Fibroblast of pulmonary artery (primary cell): ENCODE data around the gene CLSTN2.

ENCODE experiments used
- DNase-seq: peaks from one replicate; pipeline ENCODE4 v3.0.0-alpha.2; 2010; ENCODE audit warnings: low read depth
- H3K4me3 ChIP-seq: replicated peaks from 2 replicates; pipeline ENCODE4 v1.5.1; 2011; ENCODE audit warnings: low read depth, mild to moderate bottlenecking, control low read depth, low read length, moderate library complexity
- TF ChIP-seq, protein P1 (sequence below): IDR thresholded peaks from 2 replicates; pipeline ENCODE4 v1.5.1; 2011; ENCODE audit warnings: mild to moderate bottlenecking, control low read depth, low read length, inconsistent platforms; ENCODE audit errors: missing control alignments

Gene CLSTN2

DNA sequence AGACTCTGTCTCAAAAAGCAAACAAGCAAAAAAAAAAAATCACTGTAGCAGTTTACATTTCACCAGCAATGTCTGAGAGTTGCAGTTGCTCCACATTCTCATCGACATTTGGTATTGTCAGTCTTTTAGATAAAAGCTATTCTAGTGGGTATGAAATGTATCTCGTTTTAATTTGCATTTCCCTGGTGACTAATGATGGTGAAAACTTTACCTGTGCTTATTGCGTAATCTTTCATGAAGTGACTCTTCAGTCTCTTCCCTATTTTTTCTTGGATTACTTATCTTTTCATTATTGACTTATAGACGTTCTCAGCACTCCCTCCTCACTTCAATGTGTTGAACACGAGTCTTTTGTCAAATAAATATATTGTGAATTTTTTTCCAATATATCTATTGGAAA lies 37.2 kb upstream of the CLSTN2 start:
- no peak overlapping the region for H3K4me3 ChIP-seq
- no peak for DNase-seq
- TF ChIP-seq, protein P1, sequence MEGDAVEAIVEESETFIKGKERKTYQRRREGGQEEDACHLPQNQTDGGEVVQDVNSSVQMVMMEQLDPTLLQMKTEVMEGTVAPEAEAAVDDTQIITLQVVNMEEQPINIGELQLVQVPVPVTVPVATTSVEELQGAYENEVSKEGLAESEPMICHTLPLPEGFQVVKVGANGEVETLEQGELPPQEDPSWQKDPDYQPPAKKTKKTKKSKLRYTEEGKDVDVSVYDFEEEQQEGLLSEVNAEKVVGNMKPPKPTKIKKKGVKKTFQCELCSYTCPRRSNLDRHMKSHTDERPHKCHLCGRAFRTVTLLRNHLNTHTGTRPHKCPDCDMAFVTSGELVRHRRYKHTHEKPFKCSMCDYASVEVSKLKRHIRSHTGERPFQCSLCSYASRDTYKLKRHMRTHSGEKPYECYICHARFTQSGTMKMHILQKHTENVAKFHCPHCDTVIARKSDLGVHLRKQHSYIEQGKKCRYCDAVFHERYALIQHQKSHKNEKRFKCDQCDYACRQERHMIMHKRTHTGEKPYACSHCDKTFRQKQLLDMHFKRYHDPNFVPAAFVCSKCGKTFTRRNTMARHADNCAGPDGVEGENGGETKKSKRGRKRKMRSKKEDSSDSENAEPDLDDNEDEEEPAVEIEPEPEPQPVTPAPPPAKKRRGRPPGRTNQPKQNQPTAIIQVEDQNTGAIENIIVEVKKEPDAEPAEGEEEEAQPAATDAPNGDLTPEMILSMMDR = no peak

DNA sequence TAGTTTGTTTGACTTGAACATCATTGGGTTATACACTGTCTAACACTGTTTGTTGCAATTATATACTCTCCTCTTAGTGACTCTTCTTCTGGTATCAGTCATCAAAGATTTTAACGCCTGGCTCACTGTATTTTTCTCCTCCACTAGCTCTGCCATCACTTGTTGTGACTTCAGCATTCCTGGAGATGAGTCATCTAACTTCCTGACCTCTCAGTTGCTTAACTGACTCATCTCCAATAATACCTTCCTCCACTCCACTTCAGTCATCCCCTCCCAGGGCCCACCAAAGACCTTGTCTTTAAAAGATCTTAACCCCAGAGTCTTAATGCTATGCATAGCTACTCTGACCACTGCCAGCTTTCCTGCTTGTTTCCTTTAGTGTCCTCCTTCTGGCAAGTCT lies 28.6 kb upstream of the CLSTN2 start:
- TF ChIP-seq, protein P1 = no peak
- no peak for DNase-seq
- H3K4me3 ChIP-seq = no peak overlapping the region

DNA sequence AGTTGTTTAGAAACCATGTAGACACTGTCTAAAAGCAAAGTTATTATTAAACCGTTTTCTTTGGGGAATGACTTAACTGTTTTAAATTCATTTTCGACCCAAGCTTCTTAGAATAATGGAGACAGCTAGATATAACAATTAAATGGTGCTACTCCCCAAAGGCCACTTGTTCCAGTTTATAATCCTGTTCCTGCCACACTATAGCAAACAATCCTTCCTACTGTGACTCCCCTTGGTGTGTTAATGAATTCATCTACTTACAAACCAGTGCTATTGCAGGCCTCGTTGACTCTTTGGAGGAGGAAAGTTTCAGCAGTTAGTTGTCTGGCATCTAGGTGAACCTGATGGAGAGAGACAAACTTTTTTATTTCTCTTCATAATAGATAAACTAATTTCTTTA lies 25.2 kb upstream of the CLSTN2 start:
- no peak overlapping the region for H3K4me3 ChIP-seq
- DNase-seq = no peak
- TF ChIP-seq, protein P1 = no peak

DNA sequence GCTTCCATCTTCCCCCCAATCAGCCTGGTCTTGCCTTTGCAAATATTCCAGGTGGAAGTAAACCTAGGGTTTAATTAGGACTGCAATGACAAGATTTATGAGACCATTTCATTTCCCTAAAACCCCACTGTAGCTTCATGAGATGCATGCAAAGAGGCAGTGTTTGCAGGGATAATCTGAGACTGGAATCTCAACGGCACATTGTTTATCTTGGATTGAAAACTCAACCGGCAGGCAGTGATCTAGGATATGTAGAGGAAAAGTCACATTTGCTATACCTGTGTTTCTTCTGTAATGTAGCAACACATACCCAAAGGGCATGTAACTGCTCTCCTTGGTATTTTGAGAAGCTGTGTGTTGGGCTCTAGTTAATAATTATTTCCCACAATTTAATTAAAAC lies 18.7 kb upstream of the CLSTN2 start:
- DNase-seq = no peak
- TF ChIP-seq, protein P1 = no peak
- H3K4me3 ChIP-seq = no peak overlapping the region

DNA sequence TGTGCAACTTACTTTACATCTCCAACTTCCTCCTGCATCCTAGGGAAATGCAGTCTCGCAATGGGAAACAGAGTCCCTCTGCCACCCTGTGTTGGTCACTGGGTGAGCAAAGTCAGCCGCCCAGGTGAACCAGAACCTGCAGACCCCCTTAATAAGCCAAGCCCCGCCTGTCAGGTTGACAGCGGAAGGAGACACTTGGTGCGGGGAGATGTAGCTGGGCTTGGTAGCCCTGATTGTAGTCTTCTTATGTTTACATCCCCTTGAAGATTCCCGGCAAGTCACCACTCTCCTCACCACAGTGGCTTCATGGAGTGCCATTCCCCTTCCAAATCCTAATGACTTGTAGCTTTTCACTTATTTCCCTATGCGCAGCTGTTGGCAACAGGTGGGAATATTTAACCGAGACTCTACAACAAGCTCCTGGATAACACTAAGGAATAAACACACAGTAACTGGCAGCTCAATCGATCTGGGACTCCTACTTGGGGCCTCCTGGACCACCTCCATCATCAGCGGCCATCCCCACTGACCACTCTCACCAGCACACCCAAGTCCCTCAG lies 17.7 kb upstream of the CLSTN2 start:
- no peak overlapping the region for H3K4me3 ChIP-seq
- no peak for DNase-seq
- TF ChIP-seq, protein P1 = no peak

GRCh38 chr3:139928708-139929505 lies 6.1 kb upstream of the CLSTN2 start:
- no peak for DNase-seq
- TF ChIP-seq, protein P1 = no peak

GRCh38 chr3:139930211-139930610 lies 4.8 kb upstream of the CLSTN2 start:
- no peak overlapping the region for H3K4me3 ChIP-seq
- TF ChIP-seq, protein P1 = no peak
- no peak for DNase-seq

More at GRCh38 chr3:139928708-139929505, 6.1 kb upstream of the CLSTN2 start:
- H3K4me3 ChIP-seq = no peak overlapping the region
